Common myeloid progenitor, CD34-positive (primary cell): ENCODE data around the gene CCDC8.
"Not testable (repeated sequence)": the region's sequence is repeated elsewhere in the genome, so short reads cannot be mapped to it uniquely, and the experiment has no call there.

ENCODE experiments used
- CTCF ChIA-PET: fragments of 350-600 bp; sonication (Branson Sonifier 250); formaldehyde crosslinking; loops from one replicate; lab custom pipeline; 2021; ENCODE audit warnings: antibody characterized with exemption; lab: Charles Lee
- POLR2A ChIA-PET: fragments of 350-600 bp; sonication (Branson Sonifier 250); formaldehyde crosslinking; loops from one replicate; lab custom pipeline; 2021; ENCODE audit warnings: antibody characterized with exemption; lab: Charles Lee
- DNase-seq, 3 donors: peaks; one replicate each; pipeline versions ENCODE4 v3.0.0 to v3.0.0-alpha.2; 2013
- H3K27ac ChIP-seq, 2 experiments: 1 replicate in 1 of 2; 2 replicates in 1 of 2; pipeline ENCODE4 v1.7.0; 2013; ENCODE audit warnings: inconsistent platforms in 2 of 2, low read length in 2 of 2, mild to moderate bottlenecking in 2 of 2, low read depth in 1 of 2, moderate library complexity in 1 of 2; ENCODE audit not compliant: severe bottlenecking in 2 of 2, insufficient read depth in 1 of 2, poor library complexity in 1 of 2
- H3K27me3 ChIP-seq, 5 experiments: replicated peaks in 2 of 5; 1 replicate in 3 of 5; 2 replicates in 2 of 5; pipeline versions ENCODE4 v1.6.1 to v1.7.0; 2013; ENCODE audit warnings: low read length in 4 of 5, mild to moderate bottlenecking in 2 of 5, moderate library complexity in 2 of 5, inconsistent platforms in 1 of 5; ENCODE audit not compliant: insufficient read depth in 5 of 5, control insufficient read depth in 4 of 5
- H3K36me3 ChIP-seq, 4 experiments: 1 replicate in 2 of 4; 2 replicates in 2 of 4; pipeline versions ENCODE4 v1.6.1 to v1.7.0; 2013; ENCODE audit warnings: low read length in 3 of 4, control low read depth in 1 of 4, mild to moderate bottlenecking in 1 of 4; ENCODE audit not compliant: control insufficient read depth in 4 of 4, insufficient read depth in 4 of 4
- H3K4me1 ChIP-seq, 4 experiments: 1 replicate in 3 of 4; 2 replicates in 1 of 4; pipeline versions ENCODE4 v1.6.1 to v1.7.1; 2013; ENCODE audit warnings: low read length in 3 of 4, mild to moderate bottlenecking in 3 of 4, control low read depth in 1 of 4, inconsistent platforms in 1 of 4, moderate library complexity in 1 of 4; ENCODE audit not compliant: control insufficient read depth in 4 of 4, insufficient read depth in 4 of 4; ENCODE audit errors: control extremely low read depth in 1 of 4
- H3K4me3 ChIP-seq, 7 experiments: 1 replicate in 4 of 7; 2 replicates in 3 of 7; pipeline versions ENCODE4 v1.5.1 to v1.7.0; 2013; ENCODE audit warnings: mild to moderate bottlenecking in 7 of 7, low read length in 6 of 7, moderate library complexity in 6 of 7, inconsistent platforms in 2 of 7, low read depth in 2 of 7, control low read depth in 1 of 7; ENCODE audit not compliant: insufficient read depth in 4 of 7, control insufficient read depth in 1 of 7; ENCODE audit errors: extremely low read depth in 1 of 7
- H3K9me3 ChIP-seq, 5 experiments: 1 replicate in 4 of 5; 2 replicates in 1 of 5; pipeline versions ENCODE4 v1.6.1 to v1.7.1; 2013; ENCODE audit warnings: low read length in 4 of 5, mild to moderate bottlenecking in 2 of 5, inconsistent platforms in 1 of 5, low read depth in 1 of 5, moderate library complexity in 1 of 5; ENCODE audit not compliant: control insufficient read depth in 4 of 5, insufficient read depth in 2 of 5; ENCODE audit errors: control extremely low read depth in 1 of 5
- WGBS: methylation state at CpG from one replicate; pipeline ENCODE4 v1.1.5; 2013; ENCODE audit not compliant: insufficient coverage; 5-methylcytosine and 5-hydroxymethylcytosine counted together

Gene CCDC8

DNA sequence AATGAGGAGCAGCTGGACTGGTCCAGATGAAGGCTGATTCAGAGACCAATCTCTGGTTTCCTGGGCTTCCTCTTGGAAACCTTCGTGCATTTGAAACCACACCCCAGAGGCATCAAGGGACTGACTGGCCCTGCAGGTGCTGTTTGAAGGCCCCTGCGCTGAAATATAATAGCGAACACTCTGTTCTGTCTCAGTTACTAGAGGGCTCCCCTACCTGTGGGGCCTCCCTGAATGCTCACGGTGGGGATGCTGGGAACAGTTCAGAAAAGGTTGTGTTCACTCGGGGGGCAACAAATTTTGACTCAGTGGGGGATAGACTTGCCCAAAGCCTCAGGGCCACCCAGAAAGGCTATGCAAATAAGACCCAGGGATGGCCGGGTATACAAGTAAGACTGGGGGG is 6.4 kb downstream of the CCDC8 start:
- Histone ChIP-seq H3K4me1 (peaks cover 0 to 23% (median 19%) of the 10 kb centered on the region in 4 experiments), H3K36me3 (no peaks in the 10 kb centered on the region), H3K27me3 (peaks cover 3 to 76% (median 34%) of the 10 kb centered on the region in 5 experiments), H3K4me3 (no peak overlapping the region), H3K9me3 (no peaks in the 10 kb centered on the region), H3K27ac (no peak overlapping the region)
- CTCF ChIA-PET: no interaction called here
- POLR2A ChIA-PET: no interaction called here
- WGBS: 20% methylated on average over 6 of the region's 6 CpGs
- DNase-seq: no peak

DNA sequence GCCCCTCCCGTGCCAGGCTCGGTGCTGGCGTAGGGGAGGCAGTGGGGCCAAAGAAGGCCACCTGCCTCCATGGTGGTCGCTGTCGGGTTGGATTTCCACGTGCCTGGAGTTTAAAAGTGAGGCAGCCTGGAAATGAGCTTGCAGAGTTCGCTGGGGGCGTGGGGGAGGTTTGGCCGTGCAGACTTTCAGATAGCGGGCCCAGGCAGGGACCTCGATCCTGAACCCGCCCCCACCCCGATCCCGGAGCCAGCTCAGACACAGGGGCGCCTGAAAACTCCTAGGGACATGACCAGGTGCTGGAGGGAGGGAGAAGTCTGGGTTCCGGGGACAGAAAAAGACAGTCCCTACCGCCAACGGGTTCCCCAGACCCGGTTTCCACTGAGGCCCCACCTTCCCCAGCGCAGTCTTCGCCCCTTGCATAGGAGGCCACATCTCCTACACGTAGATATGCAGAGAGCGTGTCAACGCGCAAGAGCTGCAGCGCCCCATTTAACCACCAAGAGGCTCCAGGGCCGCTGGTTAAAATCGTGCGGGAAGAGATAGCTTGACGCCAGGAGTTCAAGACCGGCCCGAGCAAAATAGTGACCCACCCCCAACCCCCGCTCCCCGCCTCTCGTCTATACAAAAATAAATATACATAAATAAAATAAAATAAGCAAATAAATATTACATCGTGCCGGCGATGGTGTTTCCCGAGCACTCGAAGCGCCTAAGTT is 8.5 kb downstream of the CCDC8 start:
- peak overlapping the region in 2 of 7 experiments; percentile 39 to 59 for H3K4me3 ChIP-seq

DNA sequence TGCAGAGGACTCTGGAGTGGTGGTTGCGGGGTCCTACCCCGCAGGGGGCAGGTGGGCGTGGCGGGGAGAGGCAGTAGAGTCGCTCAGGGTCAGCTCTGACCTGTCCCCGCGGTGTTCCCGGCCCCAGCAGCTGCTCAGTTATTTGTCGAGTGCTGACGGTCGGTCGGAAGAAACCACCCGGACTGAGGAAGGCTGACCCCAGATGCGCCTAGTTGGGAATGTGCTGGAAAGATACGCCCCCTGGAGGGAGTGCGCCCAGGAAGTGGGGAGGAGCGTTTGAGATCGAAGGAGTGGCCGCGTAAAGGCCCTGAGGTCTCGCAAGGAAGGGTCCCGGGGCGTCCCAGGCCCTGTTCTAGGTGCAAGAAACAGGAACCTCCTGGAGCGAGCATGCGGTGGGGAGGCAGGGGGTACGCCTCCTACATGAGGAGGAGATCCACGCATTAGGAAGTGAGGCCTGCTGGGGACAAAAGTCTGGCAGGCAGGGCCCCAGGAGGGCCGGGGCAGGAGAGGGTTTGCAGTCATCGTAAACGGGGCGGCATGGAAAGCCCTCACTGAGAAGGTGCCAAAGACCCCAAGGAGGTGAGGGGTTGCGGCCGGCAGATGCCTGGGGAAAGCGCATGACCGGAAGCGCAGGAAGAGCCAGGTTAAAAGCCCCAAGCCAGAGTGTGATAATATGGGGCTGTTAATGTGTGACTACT is 9.2 kb downstream of the CCDC8 start:
- peak in 2 of 3 donors; percentile 68 to 75 for DNase-seq
- WGBS: 4% methylated on average over 32 of the region's 36 CpGs
- H3K4me1 ChIP-seq: peaks cover 0 to 22% (median 18%) of the 10 kb centered on the region in 4 experiments
- H3K27me3 ChIP-seq: peaks cover 3 to 64% (median 31%) of the 10 kb centered on the region in 5 experiments
- POLR2A ChIA-PET: interaction anchor here (0.7 kb wide), 1 partner anchor 22 kb away, joined by 3 read pairs; no protein-coding TSS in a partner anchor
- CTCF ChIA-PET: interaction anchor here (0.6 to 2.3 kb wide), 9 partner anchors 22 to 116 kb away, joined by 3 to 15 read pairs (median 3); no protein-coding TSS in a partner anchor
- H3K36me3 ChIP-seq: no peaks in the 10 kb centered on the region
- no peak overlapping the region for H3K27ac ChIP-seq
- no peaks in the 10 kb centered on the region for H3K9me3 ChIP-seq
- peak overlapping the region in 5 of 7 experiments; percentile 29 to 59 (median 44) for H3K4me3 ChIP-seq

More for the DNA sequence above, 8.5 kb downstream of the CCDC8 start:
- Histone ChIP-seq H3K27me3 (peaks cover 3 to 63% (median 31%) of the 10 kb centered on the region in 5 experiments), H3K36me3 (no peaks in the 10 kb centered on the region), H3K9me3 (no peaks in the 10 kb centered on the region), H3K27ac (no peak overlapping the region), H3K4me1 (peaks cover 0 to 22% (median 18%) of the 10 kb centered on the region in 4 experiments)
- POLR2A ChIA-PET: interaction anchor here (0.6 to 0.7 kb wide), 2 partner anchors 22 to 103 kb away, joined by 3 read pairs; no protein-coding TSS in a partner anchor
- CTCF ChIA-PET: interaction anchor here (1.0 to 1.7 kb wide), 6 partner anchors 9 to 84 kb away, joined by 3 to 8 read pairs (median 4); no protein-coding TSS in a partner anchor
- WGBS: 18% methylated on average over 31 of the region's 41 CpGs
- peak in 2 of 3 donors; percentile 51 to 73 for DNase-seq

- WGBS: 91% methylated on average over 8 of the region's 11 CpGs
- no peak overlapping the region for H3K4me3 ChIP-seq
- no peaks in the 10 kb centered on the region for H3K36me3 ChIP-seq
- peaks cover 0 to 53% (median 27%) of the 10 kb centered on the region in 5 experiments for H3K27me3 ChIP-seq
- no peak for DNase-seq
- CTCF ChIA-PET: interaction anchor here (0.6 to 4.9 kb wide), 13 partner anchors 8 to 111 kb away, joined by 3 to 31 read pairs (median 5); no protein-coding TSS in a partner anchor
- H3K9me3 ChIP-seq: no peaks in the 10 kb centered on the region
- H3K27ac ChIP-seq: no peak overlapping the region
- peaks cover 0 to 18% (median 15%) of the 10 kb centered on the region in 4 experiments for H3K4me1 ChIP-seq
- POLR2A ChIA-PET: no interaction called here
These were observed 10.6 kb downstream of the CCDC8 start for GRCh38 chr19:46402725-46403124.

DNA sequence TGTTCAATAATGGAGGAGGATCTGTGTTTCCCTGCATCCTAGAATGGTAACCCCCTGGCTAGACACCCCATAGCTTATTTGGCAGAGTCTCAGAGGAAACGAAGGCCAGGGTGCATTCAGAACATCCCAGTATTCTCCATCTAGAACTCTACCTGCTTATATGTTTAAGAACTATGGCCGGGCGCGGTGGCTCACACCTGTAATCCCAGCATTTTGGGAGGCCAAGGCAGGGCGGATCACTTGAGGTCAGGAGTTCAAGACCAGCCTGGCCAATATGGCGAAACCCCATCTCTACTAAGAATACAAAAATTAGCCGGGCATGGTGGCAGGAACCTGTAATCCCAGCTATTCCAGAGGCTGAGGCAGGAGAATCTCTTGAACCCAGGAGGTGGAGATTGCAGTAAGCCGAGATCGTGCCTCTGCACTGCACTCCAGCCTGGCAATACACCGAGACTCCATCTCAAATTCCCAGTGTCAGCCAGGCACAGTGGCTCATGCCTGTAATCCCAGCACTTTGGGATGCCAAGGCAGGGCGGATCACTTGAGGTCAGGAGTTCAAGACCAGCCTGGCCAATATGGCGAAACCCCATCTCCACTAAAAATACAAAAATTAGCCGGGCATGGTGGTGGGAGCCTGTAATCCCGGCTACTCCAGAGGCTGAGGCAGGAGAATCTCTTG is 15.4 kb downstream of the CCDC8 start:
- H3K4me3 ChIP-seq, H3K36me3 ChIP-seq, POLR2A ChIA-PET, H3K27ac ChIP-seq, DNase-seq, H3K9me3 ChIP-seq, H3K4me1 ChIP-seq: not testable (repeated sequence)
- H3K27me3 ChIP-seq: peaks cover 0 to 12% (median 4%) of the 10 kb centered on the region in 5 experiments
- CTCF ChIA-PET: interaction anchor here (1.3 to 2.9 kb wide), 4 partner anchors 54 to 118 kb away, joined by 3 to 14 read pairs (median 6); no protein-coding TSS in a partner anchor
- WGBS: 100% methylated on average over 12 of the region's 14 CpGs

- Histone ChIP-seq H3K4me1 (no peaks in the 10 kb centered on the region), H3K4me3 (no peak overlapping the region), H3K9me3 (no peaks in the 10 kb centered on the region), H3K27ac (no peak overlapping the region), H3K36me3 (peaks cover 0 to 37% (median 23%) of the 10 kb centered on the region in 4 experiments), H3K27me3 (peaks cover 0 to 4% (median 2%) of the 10 kb centered on the region in 5 experiments)
- ChIA-PET POLR2A (no interaction called here), CTCF (interaction anchor here (0.8 to 3.0 kb wide), 5 partner anchors 11 to 122 kb away, joined by 3 to 13 read pairs (median 6); no protein-coding TSS in a partner anchor)
- DNase-seq: no peak
- WGBS: 100% methylated on average over 5 of the region's 5 CpGs
These were observed 19.0 kb downstream of the CCDC8 start for GRCh38 chr19:46394402-46394797.
